ENCODE data around the gene KRT72.

- TF ChIP-seq CTCF (conservative IDR thresholded peaks at IDR 0.05): no peak
- TF ChIP-seq EZH2 (IDR thresholded peaks at IDR 0.05; ENCODE audit: low read depth): no peak
Measured at GRCh38 chr12:52584156-52584682, 17.0 kb downstream of the KRT72 start.

All from PC-9 (cell line).